Neural progenitor cell (in vitro differentiated cells): ENCODE data around the gene SNX8.

Experiments used
- EZH2 ChIP-seq: fragments of 200-600 bp; sonication (generic); IDR thresholded peaks from 2 replicates; pipeline ENCODE4 v1.6.1; 2017; ENCODE audit warnings: antibody characterized with exemption, mild to moderate bottlenecking, moderate library complexity
- EZH2phosphoT487 ChIP-seq: fragments of 200-600 bp; sonication (generic); IDR thresholded peaks from 2 replicates; pipeline ENCODE4 v1.6.1; 2017; ENCODE audit warnings: antibody characterized with exemption
- TF ChIP-seq, protein P1 (sequence below): fragments of 200-600 bp; sonication (generic); IDR thresholded peaks from 2 replicates; pipeline ENCODE4 v1.5.1; 2017; ENCODE audit warnings: antibody characterized with exemption, mild to moderate bottlenecking

DNA sequence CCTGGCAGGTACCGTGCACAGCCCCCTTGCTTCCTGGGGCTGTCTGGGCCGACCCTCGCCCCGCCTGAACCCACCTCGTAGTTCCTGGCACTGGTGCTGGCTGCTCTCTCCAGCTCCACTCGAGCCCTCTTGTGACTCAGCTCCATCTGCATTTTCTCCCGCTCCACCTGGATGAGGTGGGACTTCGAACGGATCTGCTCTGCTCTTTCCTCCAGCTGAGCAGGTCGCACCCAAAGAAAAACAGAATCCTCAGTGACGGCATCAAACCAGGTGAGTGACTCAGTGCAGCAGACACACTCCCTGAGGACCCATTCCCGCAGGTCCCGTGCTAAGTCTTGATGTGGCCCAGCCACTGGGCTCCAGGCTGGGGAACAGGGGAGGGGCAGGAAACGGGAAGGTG, 88.9 kb downstream of the SNX8 start:
- TF ChIP-seq, protein P1, sequence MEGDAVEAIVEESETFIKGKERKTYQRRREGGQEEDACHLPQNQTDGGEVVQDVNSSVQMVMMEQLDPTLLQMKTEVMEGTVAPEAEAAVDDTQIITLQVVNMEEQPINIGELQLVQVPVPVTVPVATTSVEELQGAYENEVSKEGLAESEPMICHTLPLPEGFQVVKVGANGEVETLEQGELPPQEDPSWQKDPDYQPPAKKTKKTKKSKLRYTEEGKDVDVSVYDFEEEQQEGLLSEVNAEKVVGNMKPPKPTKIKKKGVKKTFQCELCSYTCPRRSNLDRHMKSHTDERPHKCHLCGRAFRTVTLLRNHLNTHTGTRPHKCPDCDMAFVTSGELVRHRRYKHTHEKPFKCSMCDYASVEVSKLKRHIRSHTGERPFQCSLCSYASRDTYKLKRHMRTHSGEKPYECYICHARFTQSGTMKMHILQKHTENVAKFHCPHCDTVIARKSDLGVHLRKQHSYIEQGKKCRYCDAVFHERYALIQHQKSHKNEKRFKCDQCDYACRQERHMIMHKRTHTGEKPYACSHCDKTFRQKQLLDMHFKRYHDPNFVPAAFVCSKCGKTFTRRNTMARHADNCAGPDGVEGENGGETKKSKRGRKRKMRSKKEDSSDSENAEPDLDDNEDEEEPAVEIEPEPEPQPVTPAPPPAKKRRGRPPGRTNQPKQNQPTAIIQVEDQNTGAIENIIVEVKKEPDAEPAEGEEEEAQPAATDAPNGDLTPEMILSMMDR = no peak
- TF ChIP-seq EZH2 (no peak), EZH2phosphoT487 (no peak)
